WTC11 (cell line): ENCODE measurements around the gene ATG13. TPM values are rescaled to one million over a fixed set of nuclear protein-coding genes. Genes with fewer than 3 reads are reported as not detected.
A peak's percentile ranks its signal among the peaks of the same experiment; 100 is the strongest.

ENCODE experiments used
- ATAC-seq: fragments of 200-7000 bp; cut with Tn5 transposase; 2 replicates; pipeline ENCODE4 v1.10.0; 2021; ENCODE audit warnings: mild to moderate bottlenecking, moderate library complexity
- CTCF ChIA-PET: fragments of 300-600 bp; sonication (Branson Sonifier 250); formaldehyde crosslinking; loops from one replicate; lab custom pipeline; 2021; ENCODE audit warnings: antibody characterized with exemption; lab: Charles Lee
- POLR2A ChIA-PET: fragments of 350-600 bp; sonication (Branson Sonifier 250); formaldehyde crosslinking; loops from one replicate; lab custom pipeline; 2021; ENCODE audit warnings: antibody characterized with exemption; lab: Charles Lee
- DNase-seq: peaks from one replicate; pipeline ENCODE4 v3.0.0; 2021; ENCODE audit warnings: low spot score
- H3K27ac Mint-ChIP-seq: 2 replicates; pipeline ENCODE4 v1.8.0; 2021; ENCODE audit warnings: mixed read lengths
- H3K27me3 Mint-ChIP-seq: 2 replicates; pipeline ENCODE4 v1.8.0; 2021; ENCODE audit warnings: low read depth, mild to moderate bottlenecking, moderate library complexity, mixed read lengths
- H3K36me3 Mint-ChIP-seq: 2 replicates; pipeline ENCODE4 v1.8.0; 2021; ENCODE audit warnings: mixed read lengths
- H3K4me1 Mint-ChIP-seq: 2 replicates; pipeline ENCODE4 v1.8.0; 2022; ENCODE audit warnings: mixed read lengths
- H3K4me3 Mint-ChIP-seq: 2 replicates; pipeline ENCODE4 v1.8.0; 2021; ENCODE audit warnings: mild to moderate bottlenecking, moderate library complexity, mixed read lengths
- H3K9me3 Mint-ChIP-seq: 2 replicates; pipeline ENCODE4 v1.8.0; 2021; ENCODE audit warnings: mixed read lengths
- CREM ChIP-seq: sonication (generic); formaldehyde crosslinking; IDR thresholded peaks from 2 replicates; pipeline ENCODE4 v1.8.1; 2022; ENCODE audit warnings: mild to moderate bottlenecking, missing genetic modification reagents, moderate library complexity
- HMGA2 ChIP-seq: fragments of 250-450 bp; sonication (Bioruptor Pico); IDR thresholded peaks from 2 replicates; pipeline ENCODE4 v1.4.0; 2021; ENCODE audit warnings: mild to moderate bottlenecking, moderate library complexity
- HMGXB4 ChIP-seq: sonication (generic); formaldehyde crosslinking; IDR thresholded peaks from 2 replicates; pipeline ENCODE4 v1.8.1; 2023; ENCODE audit warnings: mild to moderate bottlenecking, moderate library complexity, missing genetic modification reagents
- IRF1 ChIP-seq: sonication (generic); formaldehyde crosslinking; IDR thresholded peaks from 2 replicates; pipeline ENCODE4 v1.8.0; 2023; ENCODE audit warnings: missing genetic modification reagents
- IRF2 ChIP-seq: sonication (generic); formaldehyde crosslinking; IDR thresholded peaks from 2 replicates; pipeline ENCODE4 v1.8.0; 2022; ENCODE audit warnings: low read depth, missing genetic modification reagents, borderline replicate concordance
- JAZF1 ChIP-seq: fragments of 250-450 bp; sonication (Bioruptor Pico); IDR thresholded peaks from 2 replicates; pipeline ENCODE4 v1.9.0; 2021; ENCODE audit warnings: moderate library complexity, mild to moderate bottlenecking, inconsistent platforms
- NFE2L1 ChIP-seq: sonication (generic); formaldehyde crosslinking; IDR thresholded peaks from 2 replicates; pipeline ENCODE4 v1.8.1; 2023; ENCODE audit warnings: missing genetic modification reagents
- RELA ChIP-seq: sonication (generic); formaldehyde crosslinking; IDR thresholded peaks from 2 replicates; pipeline ENCODE4 v1.8.1; 2022; ENCODE audit warnings: missing genetic modification reagents, mild to moderate bottlenecking, borderline replicate concordance
- SMAD4 ChIP-seq: sonication (generic); formaldehyde crosslinking; IDR thresholded peaks from 2 replicates; pipeline ENCODE4 v1.8.0; 2022; ENCODE audit warnings: mild to moderate bottlenecking, missing genetic modification reagents
- SOX15 ChIP-seq: fragments of 250-450 bp; sonication (Bioruptor Pico); IDR thresholded peaks from 2 replicates; pipeline ENCODE4 v1.9.0; 2021; ENCODE audit warnings: mild to moderate bottlenecking
- TP53 ChIP-seq: sonication (generic); formaldehyde crosslinking; IDR thresholded peaks from 2 replicates; pipeline ENCODE4 v1.8.1; 2023; ENCODE audit warnings: mild to moderate bottlenecking, missing genetic modification reagents
- USF2 ChIP-seq: sonication (generic); formaldehyde crosslinking; IDR thresholded peaks from 2 replicates; pipeline ENCODE4 v1.8.1; 2023; ENCODE audit warnings: mild to moderate bottlenecking, missing genetic modification reagents, moderate library complexity
- ZBTB21 ChIP-seq: sonication (generic); formaldehyde crosslinking; IDR thresholded peaks from 2 replicates; pipeline ENCODE4 v1.8.1; 2023; ENCODE audit warnings: mild to moderate bottlenecking, missing genetic modification reagents, borderline replicate concordance
- ZBTB43 ChIP-seq: sonication (generic); formaldehyde crosslinking; IDR thresholded peaks from 2 replicates; pipeline ENCODE4 v1.8.1; 2023; ENCODE audit warnings: mild to moderate bottlenecking, missing genetic modification reagents
- ZNF219 ChIP-seq: sonication (generic); formaldehyde crosslinking; IDR thresholded peaks from 2 replicates; pipeline ENCODE4 v1.8.0; 2023; ENCODE audit warnings: missing genetic modification reagents, mild to moderate bottlenecking, borderline replicate concordance
- ZNF263 ChIP-seq: sonication (generic); formaldehyde crosslinking; IDR thresholded peaks from 2 replicates; pipeline ENCODE4 v1.8.1; 2022; ENCODE audit warnings: low read depth, mild to moderate bottlenecking, moderate library complexity, missing genetic modification reagents
- ZNF671 ChIP-seq: fragments of 250-450 bp; sonication (Bioruptor Pico); IDR thresholded peaks from 2 replicates; pipeline ENCODE4 v1.8.0; 2021; ENCODE audit warnings: mild to moderate bottlenecking
- total RNA-seq: library from RNA; stranded (reverse); gene quantifications from 3 replicates; pipeline ENCODE4 v1.2.3, GENCODE V29; 2021
- TF ChIP-seq, protein P1 (sequence below): fragments of 250-450 bp; sonication (Bioruptor Pico); IDR thresholded peaks from 2 replicates; pipeline ENCODE4 v1.9.0; 2021; ENCODE audit warnings: mild to moderate bottlenecking, borderline replicate concordance
- TF ChIP-seq, protein P2 (sequence below): sonication (generic); formaldehyde crosslinking; IDR thresholded peaks from 2 replicates; pipeline ENCODE4 v1.8.1; 2023; ENCODE audit warnings: mild to moderate bottlenecking, missing genetic modification reagents, borderline replicate concordance
- TF ChIP-seq, protein P3 (sequence below): sonication (generic); formaldehyde crosslinking; IDR thresholded peaks from 2 replicates; pipeline ENCODE4 v1.8.0; 2022; ENCODE audit warnings: mild to moderate bottlenecking, missing genetic modification reagents

The ATG13 gene
- total RNA-seq, 1 experiment from 2014 or later: 85.4 TPM

DNA sequence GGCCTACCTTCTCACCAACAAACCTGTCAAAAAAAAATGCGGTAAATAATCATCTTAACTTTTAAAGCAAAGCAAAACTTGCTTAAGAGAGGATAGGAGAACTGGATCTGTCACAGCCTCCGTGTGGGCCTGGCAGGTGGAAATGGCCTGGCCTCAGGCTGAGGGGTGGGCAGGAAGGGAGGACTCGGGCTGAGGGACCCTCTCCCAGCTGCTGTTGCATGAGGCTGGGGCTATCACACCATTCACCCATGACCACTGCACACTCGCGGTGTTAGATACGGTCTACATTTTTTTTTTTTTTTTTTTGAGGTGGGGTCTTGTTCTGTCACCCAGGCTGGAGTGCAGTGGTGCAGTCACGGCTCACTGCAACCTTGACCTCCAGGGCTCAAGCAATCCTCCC is 58.6 kb downstream of the ATG13 start (continued):
- TF ChIP-seq CREM (CRISPR knock-in tag) (no peak), ZNF671 (no peak), TP53 (no peak), IRF1 (CRISPR knock-in tag) (no peak), ZBTB21 (no peak), SMAD4 (CRISPR knock-in tag) (no peak), ZNF219 (CRISPR knock-in tag) (no peak), SOX15 (CRISPR knock-in tag) (no peak), RELA (CRISPR knock-in tag) (no peak)
- TF ChIP-seq, protein P1, sequence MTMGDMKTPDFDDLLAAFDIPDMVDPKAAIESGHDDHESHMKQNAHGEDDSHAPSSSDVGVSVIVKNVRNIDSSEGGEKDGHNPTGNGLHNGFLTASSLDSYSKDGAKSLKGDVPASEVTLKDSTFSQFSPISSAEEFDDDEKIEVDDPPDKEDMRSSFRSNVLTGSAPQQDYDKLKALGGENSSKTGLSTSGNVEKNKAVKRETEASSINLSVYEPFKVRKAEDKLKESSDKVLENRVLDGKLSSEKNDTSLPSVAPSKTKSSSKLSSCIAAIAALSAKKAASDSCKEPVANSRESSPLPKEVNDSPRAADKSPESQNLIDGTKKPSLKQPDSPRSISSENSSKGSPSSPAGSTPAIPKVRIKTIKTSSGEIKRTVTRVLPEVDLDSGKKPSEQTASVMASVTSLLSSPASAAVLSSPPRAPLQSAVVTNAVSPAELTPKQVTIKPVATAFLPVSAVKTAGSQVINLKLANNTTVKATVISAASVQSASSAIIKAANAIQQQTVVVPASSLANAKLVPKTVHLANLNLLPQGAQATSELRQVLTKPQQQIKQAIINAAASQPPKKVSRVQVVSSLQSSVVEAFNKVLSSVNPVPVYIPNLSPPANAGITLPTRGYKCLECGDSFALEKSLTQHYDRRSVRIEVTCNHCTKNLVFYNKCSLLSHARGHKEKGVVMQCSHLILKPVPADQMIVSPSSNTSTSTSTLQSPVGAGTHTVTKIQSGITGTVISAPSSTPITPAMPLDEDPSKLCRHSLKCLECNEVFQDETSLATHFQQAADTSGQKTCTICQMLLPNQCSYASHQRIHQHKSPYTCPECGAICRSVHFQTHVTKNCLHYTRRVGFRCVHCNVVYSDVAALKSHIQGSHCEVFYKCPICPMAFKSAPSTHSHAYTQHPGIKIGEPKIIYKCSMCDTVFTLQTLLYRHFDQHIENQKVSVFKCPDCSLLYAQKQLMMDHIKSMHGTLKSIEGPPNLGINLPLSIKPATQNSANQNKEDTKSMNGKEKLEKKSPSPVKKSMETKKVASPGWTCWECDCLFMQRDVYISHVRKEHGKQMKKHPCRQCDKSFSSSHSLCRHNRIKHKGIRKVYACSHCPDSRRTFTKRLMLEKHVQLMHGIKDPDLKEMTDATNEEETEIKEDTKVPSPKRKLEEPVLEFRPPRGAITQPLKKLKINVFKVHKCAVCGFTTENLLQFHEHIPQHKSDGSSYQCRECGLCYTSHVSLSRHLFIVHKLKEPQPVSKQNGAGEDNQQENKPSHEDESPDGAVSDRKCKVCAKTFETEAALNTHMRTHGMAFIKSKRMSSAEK (CRISPR knock-in tag): no peak

DNA sequence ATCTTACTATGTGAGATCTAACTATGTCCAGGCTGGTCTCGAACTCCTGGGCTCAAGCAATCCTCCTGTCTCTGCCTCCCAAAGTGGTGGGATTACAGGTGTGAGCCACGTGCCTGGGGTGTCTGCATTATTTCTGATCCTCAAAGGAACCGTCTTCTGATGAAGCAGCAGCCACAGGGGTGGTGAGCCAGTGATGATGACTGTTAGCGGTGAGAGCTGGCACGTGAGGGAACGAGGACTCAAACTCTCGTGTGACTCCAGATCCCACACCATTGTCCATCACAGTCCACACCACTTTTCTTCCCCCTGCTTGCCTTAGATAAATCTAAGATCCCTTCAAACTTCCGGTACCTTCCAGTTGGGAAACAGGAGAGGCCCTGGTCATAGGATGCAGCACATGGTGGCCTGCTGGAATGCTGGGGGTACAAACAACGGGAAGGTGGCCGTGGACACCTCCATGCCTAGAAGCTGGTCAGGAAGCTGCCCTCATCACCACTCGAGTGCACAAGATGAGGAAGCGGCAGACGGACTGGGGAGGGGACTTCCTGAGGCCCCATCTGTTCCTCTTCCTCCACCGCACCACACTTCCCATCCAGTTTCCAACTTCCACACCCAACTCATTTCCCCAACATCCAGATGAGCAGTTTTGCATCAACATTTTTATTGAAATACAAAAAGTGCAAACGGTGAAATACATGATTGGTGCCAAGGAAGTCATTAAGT is 59.2 kb downstream of the ATG13 start:
- peaks cover 20% of the 10 kb centered on the region for H3K36me3 Mint-ChIP-seq
- peaks cover 28% of the 10 kb centered on the region for H3K4me1 Mint-ChIP-seq
- H3K4me3 Mint-ChIP-seq: no peak overlapping the region
- H3K9me3 Mint-ChIP-seq: no peaks in the 10 kb centered on the region
- POLR2A ChIA-PET: no interaction called here
- H3K27ac Mint-ChIP-seq: peak overlapping the region; percentile 34
- ATAC-seq (no peak), DNase-seq (no peak)
- H3K27me3 Mint-ChIP-seq: no peaks in the 10 kb centered on the region
- CTCF ChIA-PET: no interaction called here
- TF ChIP-seq NFE2L1 (no peak), SOX15 (CRISPR knock-in tag) (no peak), HMGA2 (CRISPR knock-in tag) (no peak), HMGXB4 (CRISPR knock-in tag) (no peak), ZBTB43 (CRISPR knock-in tag) (no peak), IRF2 (CRISPR knock-in tag) (no peak), JAZF1 (no peak), ZNF263 (CRISPR knock-in tag) (no peak), USF2 (CRISPR knock-in tag) (no peak), ZBTB21 (no peak)
- TF ChIP-seq, protein P2, sequence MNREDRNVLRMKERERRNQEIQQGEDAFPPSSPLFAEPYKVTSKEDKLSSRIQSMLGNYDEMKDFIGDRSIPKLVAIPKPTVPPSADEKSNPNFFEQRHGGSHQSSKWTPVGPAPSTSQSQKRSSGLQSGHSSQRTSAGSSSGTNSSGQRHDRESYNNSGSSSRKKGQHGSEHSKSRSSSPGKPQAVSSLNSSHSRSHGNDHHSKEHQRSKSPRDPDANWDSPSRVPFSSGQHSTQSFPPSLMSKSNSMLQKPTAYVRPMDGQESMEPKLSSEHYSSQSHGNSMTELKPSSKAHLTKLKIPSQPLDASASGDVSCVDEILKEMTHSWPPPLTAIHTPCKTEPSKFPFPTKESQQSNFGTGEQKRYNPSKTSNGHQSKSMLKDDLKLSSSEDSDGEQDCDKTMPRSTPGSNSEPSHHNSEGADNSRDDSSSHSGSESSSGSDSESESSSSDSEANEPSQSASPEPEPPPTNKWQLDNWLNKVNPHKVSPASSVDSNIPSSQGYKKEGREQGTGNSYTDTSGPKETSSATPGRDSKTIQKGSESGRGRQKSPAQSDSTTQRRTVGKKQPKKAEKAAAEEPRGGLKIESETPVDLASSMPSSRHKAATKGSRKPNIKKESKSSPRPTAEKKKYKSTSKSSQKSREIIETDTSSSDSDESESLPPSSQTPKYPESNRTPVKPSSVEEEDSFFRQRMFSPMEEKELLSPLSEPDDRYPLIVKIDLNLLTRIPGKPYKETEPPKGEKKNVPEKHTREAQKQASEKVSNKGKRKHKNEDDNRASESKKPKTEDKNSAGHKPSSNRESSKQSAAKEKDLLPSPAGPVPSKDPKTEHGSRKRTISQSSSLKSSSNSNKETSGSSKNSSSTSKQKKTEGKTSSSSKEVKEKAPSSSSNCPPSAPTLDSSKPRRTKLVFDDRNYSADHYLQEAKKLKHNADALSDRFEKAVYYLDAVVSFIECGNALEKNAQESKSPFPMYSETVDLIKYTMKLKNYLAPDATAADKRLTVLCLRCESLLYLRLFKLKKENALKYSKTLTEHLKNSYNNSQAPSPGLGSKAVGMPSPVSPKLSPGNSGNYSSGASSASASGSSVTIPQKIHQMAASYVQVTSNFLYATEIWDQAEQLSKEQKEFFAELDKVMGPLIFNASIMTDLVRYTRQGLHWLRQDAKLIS (CRISPR knock-in tag): no peak
- TF ChIP-seq, protein P3, sequence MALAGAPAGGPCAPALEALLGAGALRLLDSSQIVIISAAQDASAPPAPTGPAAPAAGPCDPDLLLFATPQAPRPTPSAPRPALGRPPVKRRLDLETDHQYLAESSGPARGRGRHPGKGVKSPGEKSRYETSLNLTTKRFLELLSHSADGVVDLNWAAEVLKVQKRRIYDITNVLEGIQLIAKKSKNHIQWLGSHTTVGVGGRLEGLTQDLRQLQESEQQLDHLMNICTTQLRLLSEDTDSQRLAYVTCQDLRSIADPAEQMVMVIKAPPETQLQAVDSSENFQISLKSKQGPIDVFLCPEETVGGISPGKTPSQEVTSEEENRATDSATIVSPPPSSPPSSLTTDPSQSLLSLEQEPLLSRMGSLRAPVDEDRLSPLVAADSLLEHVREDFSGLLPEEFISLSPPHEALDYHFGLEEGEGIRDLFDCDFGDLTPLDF: no peak
